GM12878 (cell line): ENCODE results near the gene LRCH3. TPM values are rescaled to one million over a fixed set of nuclear protein-coding genes. Genes with fewer than 3 reads are reported as not detected.

ENCODE experiments used
- ATF2 ChIP-seq: IDR thresholded peaks from 2 replicates; pipeline ENCODE4 v1.6.1; 2012; ENCODE audit warnings: low read length, inconsistent platforms
- CBFB ChIP-seq: IDR thresholded peaks from 2 replicates; pipeline ENCODE4 v1.6.1; 2016; ENCODE audit warnings: antibody characterized with exemption, low read depth
- CBX5 ChIP-seq: sonication (generic); IDR thresholded peaks from 2 replicates; pipeline ENCODE4 v1.6.1; 2016; ENCODE audit warnings: low read depth, moderate library complexity, mild to moderate bottlenecking, inconsistent platforms
- CHD1 ChIP-seq: IDR thresholded peaks from 2 replicates; pipeline ENCODE4 v1.6.1; 2012; ENCODE audit warnings: low read depth, low read length, improper control_type of control experiment
- CREM ChIP-seq: IDR thresholded peaks from 2 replicates; pipeline ENCODE4 v1.6.1; 2014; ENCODE audit warnings: antibody characterized with exemption, low read depth
- CTCF ChIP-seq, 3 experiments: IDR thresholded peaks in 2 of 3; conservative IDR thresholded peaks in 1 of 3; 2 replicates each; pipeline ENCODE4 v1.5.1; 2011; ENCODE audit warnings: low read depth in 3 of 3, low read length in 3 of 3, mild to moderate bottlenecking in 3 of 3, control low read depth in 2 of 3, moderate library complexity in 2 of 3, inconsistent platforms in 1 of 3, mixed read lengths in 1 of 3; ENCODE audit not compliant: control insufficient read depth in 2 of 3, insufficient read depth in 1 of 3; ENCODE audit errors: extremely low read depth in 1 of 3
- CUX1 ChIP-seq: IDR thresholded peaks from 2 replicates; pipeline ENCODE4 v1.6.1; 2012; ENCODE audit warnings: improper control_type of control experiment, low read depth, low read length; ENCODE audit not compliant: insufficient replicate concordance
- EED ChIP-seq: sonication (generic); IDR thresholded peaks from 2 replicates; pipeline ENCODE4 v1.6.1; 2016; ENCODE audit warnings: antibody characterized with exemption, low read depth
- ESRRA ChIP-seq: IDR thresholded peaks from 2 replicates; pipeline ENCODE4 v1.6.1; 2012; ENCODE audit warnings: mild to moderate bottlenecking, low read length, improper control_type of control experiment
- HDAC6 ChIP-seq: fragments of 200-600 bp; sonication (generic); IDR thresholded peaks from one replicate; pipeline ENCODE4 v1.8.0; 2017; ENCODE audit warnings: antibody characterized with exemption; ENCODE audit not compliant: unreplicated experiment
- IKZF1 ChIP-seq: fragments of 450-650 bp; conservative IDR thresholded peaks from 2 replicates; pipeline ENCODE4 v1.6.1; 2017; ENCODE audit warnings: antibody characterized with exemption, mild to moderate bottlenecking
- IKZF2 ChIP-seq, 2 experiments: fragments of 450-650 bp; IDR thresholded peaks; 2 replicates each; pipeline ENCODE4 v1.6.1; 2017; ENCODE audit warnings: mild to moderate bottlenecking in 2 of 2, moderate library complexity in 2 of 2
- KAT2A ChIP-seq: conservative IDR thresholded peaks from 2 replicates; pipeline ENCODE4 v1.6.1; 2011; ENCODE audit warnings: low read depth, low read length; ENCODE audit not compliant: control insufficient read depth
- MTA2 ChIP-seq: fragments of 450-650 bp; IDR thresholded peaks from 2 replicates; pipeline ENCODE4 v1.6.1; 2016; ENCODE audit warnings: low read depth, mild to moderate bottlenecking, moderate library complexity
- MYC ChIP-seq: IDR thresholded peaks from 2 replicates; pipeline ENCODE4 v1.6.1; 2011; ENCODE audit warnings: mild to moderate bottlenecking, low read length, moderate library complexity, inconsistent platforms; ENCODE audit not compliant: insufficient read depth, insufficient replicate concordance, insufficient read length, severe bottlenecking
- NR2C1 ChIP-seq: fragments of 450-650 bp; IDR thresholded peaks from 2 replicates; pipeline ENCODE4 v1.6.1; 2017; ENCODE audit warnings: antibody characterized with exemption, mild to moderate bottlenecking, moderate library complexity
- PAX5 ChIP-seq: IDR thresholded peaks from 2 replicates; pipeline ENCODE4 v1.6.1; 2011; ENCODE audit warnings: low read depth, low read length, borderline replicate concordance
- SMARCA5 ChIP-seq: fragments of 450-650 bp; IDR thresholded peaks from 2 replicates; pipeline ENCODE4 v1.6.1; 2017; ENCODE audit warnings: mild to moderate bottlenecking
- SREBF1 ChIP-seq: IDR thresholded peaks from 2 replicates; pipeline ENCODE4 v1.6.1; 2012; ENCODE audit warnings: mild to moderate bottlenecking, low read length
- STAT1 ChIP-seq: fragments of 450-650 bp; conservative IDR thresholded peaks from 2 replicates; pipeline ENCODE4 v1.6.1; 2014; ENCODE audit warnings: antibody characterized with exemption, mild to moderate bottlenecking
- STAT3 ChIP-seq: IDR thresholded peaks from 2 replicates; pipeline ENCODE4 v1.6.1; 2011; ENCODE audit warnings: low read depth, low read length, improper control_type of control experiment
- USF1 ChIP-seq: IDR thresholded peaks from 2 replicates; pipeline ENCODE4 v1.6.1; 2011; ENCODE audit warnings: borderline replicate concordance, low read depth, mild to moderate bottlenecking, moderate library complexity, mixed read lengths, low read length; ENCODE audit not compliant: insufficient read depth; ENCODE audit errors: extremely low read length
- ZNF384 ChIP-seq: IDR thresholded peaks from 2 replicates; pipeline ENCODE4 v1.6.1; 2012; ENCODE audit warnings: low read depth, mild to moderate bottlenecking, low read length, improper control_type of control experiment, borderline replicate concordance
- polyA plus RNA-seq, 11 experiments: library from polyadenylated mRNA; depleted of rRNA in 4 of 11; unstranded in 6 of 11; stranded (reverse) in 5 of 11; fragments of >200 nt; fragmentation: Nextera tagmentation in 4 of 11; fragmentation: Illumina TruSeq in 1 of 11; extraction: Ambion mirVana in 4 of 11; extraction: Trizol in 1 of 11; gene quantifications; 1 replicate in 1 of 11; 2 replicates in 10 of 11; pipeline versions ENCODE4 v1.2.1 to v1.2.3, GENCODE V29; 2011 to 2016; ENCODE audit warnings: inconsistent platforms in 2 of 11, missing spikeins in 2 of 11, low read depth in 1 of 11
- total RNA-seq, 4 experiments: library from RNA; depleted of rRNA in 3 of 4; stranded (reverse); fragments of >200 nt in 3 of 4; fragmentation: Illumina TruSeq in 1 of 4; extraction: Trizol in 1 of 4; gene quantifications; 2 replicates each; pipeline versions ENCODE4 v1.2.1 to v1.2.3, GENCODE V29; 2013 to 2021

The LRCH3 gene
- total and polyA plus RNA-seq, 10 of the 15 experiments (the other 5 are each of a cell fraction or from before 2014, with no cell fraction given) = 3.9 to 136 (median 40.6) TPM

GRCh38 chr3:197749315-197749600 is 41.8 kb upstream of the LRCH3 start (continued):
- TF ChIP-seq SMARCA5 (no peak), NR2C1 (no peak), ZNF384 (no peak), EED (no peak), CBX5 (no peak), MTA2 (peak; percentile 21; the same call in 1 of the 2 replicates), MYC (peak; percentile 13), ESRRA (0 out of 2 replicates have a peak, but pooled peaks have one; percentile 10), STAT1 (no peak), CBFB (no peak), IKZF1 (no peak), HDAC6 (no peak), KAT2A (no peak), CTCF (IDR thresholded peaks at IDR 0.05 in 2 of 3, conservative IDR thresholded peaks at IDR 0.05 in 1 of 3; ENCODE audit: control insufficient read depth in 2 of 3, extremely low read depth in 1 of 3, insufficient read depth in 1 of 3, low read depth in 3 of 3, low read length in 3 of 3) (no peak), CREM (peak; percentile 76), USF1 (no peak), ATF2 (no peak), SREBF1 (no peak), CHD1 (no peak), PAX5 (0 out of 2 replicates have a peak, but pooled peaks have one; percentile 3), STAT3 (no peak), CUX1 (no peak), IKZF2 (IDR thresholded peaks at IDR 0.05) (0 out of 4 replicates have a peak, but pooled peaks of 1 of the 2 experiments have one; percentile 44)
